A549 (cell line): ENCODE measurements around the gene LIMCH1. TPM values are rescaled to one million over a fixed set of nuclear protein-coding genes. Genes with fewer than 3 reads are reported as not detected.
A peak's percentile ranks its signal among the peaks of the same experiment; 100 is the strongest.

ENCODE experiments used
- ATAC-seq, 2 experiments: fragments of 200-7000 bp in 1 of 2; fragments of >200 bp in 1 of 2; cut with Nextera tagmentation in 1 of 2; cut with Tn5 transposase in 1 of 2; 3 replicates each; pipeline versions ENCODE4 v1.8.0 to v1.9.1; 2018 to 2020; ENCODE audit warnings: mild to moderate bottlenecking in 1 of 2, moderate library complexity in 1 of 2
- CTCF ChIA-PET: fragments of 300-600 bp; sonication (Branson Sonifier 250); formaldehyde crosslinking; extraction: SDS; loops from one replicate; lab custom pipeline; 2021; ENCODE audit warnings: antibody characterized with exemption, inconsistent platforms; lab: Yijun Ruan, JAX
- POLR2A ChIA-PET: fragments of 350-600 bp; formaldehyde crosslinking; extraction: SDS; loops from one replicate; lab custom pipeline; 2021; ENCODE audit warnings: antibody characterized with exemption, inconsistent platforms; lab: Yijun Ruan, JAX
- DNase-seq, 2 experiments: peaks; one replicate each; pipeline versions ENCODE4 v3.0.0 to v3.0.0-alpha.2; 2011 to 2016; ENCODE audit warnings: low read depth in 1 of 2, low spot score in 1 of 2
- FAIRE-seq: peaks from 2 replicates; lab custom pipeline; 2011; peaks lifted over from hg19 to GRCh38; lab: Jason Lieb, UNC
- H3K27ac ChIP-seq, 2 experiments: fragments of >200 bp; sonication (Bioruptor Twin); formaldehyde crosslinking; 3 replicates each; pipeline ENCODE4 v1.5.1; 2016 to 2017
- H3K4me1 ChIP-seq: fragments of >200 bp; sonication (Bioruptor Twin); formaldehyde crosslinking; 3 replicates; pipeline ENCODE4 v1.6.1; 2016
- H3K4me2 ChIP-seq: fragments of >200 bp; sonication (Bioruptor Twin); formaldehyde crosslinking; 3 replicates; pipeline ENCODE4 v1.6.1; 2016
- H3K4me3 ChIP-seq: fragments of >200 bp; sonication (Bioruptor Twin); formaldehyde crosslinking; 3 replicates; pipeline ENCODE4 v1.5.1; 2016
- H3K9me3 ChIP-seq: fragments of >200 bp; sonication (Bioruptor Twin); formaldehyde crosslinking; 3 replicates; pipeline ENCODE4 v1.6.1; 2016
- BHLHE40 ChIP-seq: IDR thresholded peaks from 2 replicates; pipeline ENCODE4 v1.6.1; 2012; ENCODE audit warnings: low read depth, low read length, inconsistent platforms
- EHMT2 ChIP-seq: fragments of 200-600 bp; sonication (generic); IDR thresholded peaks from 2 replicates; pipeline ENCODE4 v1.6.1; 2016; ENCODE audit warnings: antibody characterized with exemption, low read depth, mild to moderate bottlenecking, moderate library complexity
- ESRRA ChIP-seq: fragments of 150-350 bp; IDR thresholded peaks from 2 replicates; pipeline ENCODE4 v1.6.1; 2014; ENCODE audit warnings: mild to moderate bottlenecking, low read length, borderline replicate concordance
- FOXS1 ChIP-seq: fragments of 250-450 bp; sonication (Bioruptor Pico); IDR thresholded peaks from 2 replicates; pipeline ENCODE4 v1.5.0; 2020; ENCODE audit warnings: mild to moderate bottlenecking, moderate library complexity
- GATA3 ChIP-seq: IDR thresholded peaks from 2 replicates; pipeline ENCODE4 v1.6.1; 2012; ENCODE audit warnings: borderline replicate concordance
- HDAC2 ChIP-seq: fragments of 200-600 bp; sonication (generic); IDR thresholded peaks from 2 replicates; pipeline ENCODE4 v1.6.1; 2016
- HEYL ChIP-seq: fragments of 250-450 bp; sonication (Bioruptor Pico); IDR thresholded peaks from 2 replicates; pipeline ENCODE4 v1.8.0; 2021; ENCODE audit warnings: mild to moderate bottlenecking, moderate library complexity
- HMGXB4 ChIP-seq: fragments of 250-450 bp; sonication (Bioruptor Pico); IDR thresholded peaks from 2 replicates; pipeline ENCODE4 v1.5.0; 2021; ENCODE audit warnings: mild to moderate bottlenecking, moderate library complexity, borderline replicate concordance
- HOXA7 ChIP-seq: fragments of 250-450 bp; sonication (Bioruptor Pico); IDR thresholded peaks from 2 replicates; pipeline ENCODE4 v1.5.0; 2020; ENCODE audit warnings: mild to moderate bottlenecking, moderate library complexity
- HOXB5 ChIP-seq: fragments of 250-450 bp; sonication (Bioruptor Pico); IDR thresholded peaks from 2 replicates; pipeline ENCODE4 v1.5.0; 2020; ENCODE audit warnings: mild to moderate bottlenecking, moderate library complexity
- JUNB ChIP-seq: fragments of >200 bp; sonication (Bioruptor Twin); formaldehyde crosslinking; IDR thresholded peaks from 2 replicates; pipeline ENCODE4 v1.6.1; 2016
- MAFK ChIP-seq: fragments of 450-650 bp; IDR thresholded peaks from 2 replicates; pipeline ENCODE4 v1.6.1; 2014; ENCODE audit not compliant: partially characterized antibody
- MYC ChIP-seq: IDR thresholded peaks from 2 replicates; pipeline ENCODE4 v1.6.1; 2012; ENCODE audit warnings: mild to moderate bottlenecking, inconsistent platforms, low read length, improper control_type of control experiment, borderline replicate concordance
- NPAS2 ChIP-seq: fragments of 250-450 bp; sonication (Bioruptor Pico); IDR thresholded peaks from 2 replicates; pipeline ENCODE4 v1.8.0; 2022; ENCODE audit warnings: mild to moderate bottlenecking, moderate library complexity, borderline replicate concordance
- RARB ChIP-seq: fragments of 250-450 bp; sonication (Bioruptor Pico); IDR thresholded peaks from 2 replicates; pipeline ENCODE4 v1.8.0; 2021; ENCODE audit warnings: mild to moderate bottlenecking, moderate library complexity
- TP53 ChIP-seq: fragments of 250-450 bp; sonication (Bioruptor Pico); IDR thresholded peaks from 2 replicates; pipeline ENCODE4 v1.5.0; 2021; ENCODE audit warnings: mild to moderate bottlenecking, moderate library complexity
- ZFP36 ChIP-seq: fragments of 450-650 bp; IDR thresholded peaks from 2 replicates; pipeline ENCODE4 v1.6.1; 2014; ENCODE audit warnings: borderline replicate concordance; ENCODE audit not compliant: partially characterized antibody
- ZNF302 ChIP-seq: fragments of 250-450 bp; sonication (Bioruptor Pico); IDR thresholded peaks from 2 replicates; pipeline ENCODE4 v1.9.0; 2021; ENCODE audit warnings: inconsistent platforms, mild to moderate bottlenecking, moderate library complexity
- WGBS: methylation state at CpG from one replicate; pipeline ENCODE4 v1.1.6; 2017; ENCODE audit errors: missing lambda C conversion rate; 5-methylcytosine and 5-hydroxymethylcytosine counted together
- polyA plus RNA-seq, 4 experiments: library from polyadenylated mRNA; depleted of rRNA in 3 of 4; stranded (reverse); fragments of >200 nt; fragmentation: RNase III in 1 of 4; extraction: RNeasy Plus Mini Kit Qiagen cat#74134 plus additional on column Dnase treatment in 1 of 4; gene quantifications; 2 replicates in 3 of 4; 3 replicates in 1 of 4; pipeline ENCODE4 v1.2.3, GENCODE V29; 2011 to 2017

LIMCH1 gene
- polyA plus RNA-seq, 2 of the 4 experiments (the other 2 are of a cell fraction), result 52.9 to 88.9 TPM

- DNase-seq, result no peak
- no peak overlapping the region for H3K4me2 ChIP-seq
- H3K4me3 ChIP-seq, result no peak overlapping the region
- peaks cover 24% of the 10 kb centered on the region; the same call in 2 of the 3 replicates for H3K4me1 ChIP-seq
- POLR2A ChIA-PET, result no interaction called here
- CTCF ChIA-PET, result no interaction called here
- H3K27ac ChIP-seq, result no peak overlapping the region
- no peak for ATAC-seq
- 93% methylated on average over 3 of the region's 3 CpGs for WGBS
- no peaks in the 10 kb centered on the region for H3K9me3 ChIP-seq
- FAIRE-seq, result no peak
- TF ChIP-seq ESRRA (no peak), ZNF302 (CRISPR knock-in tag) (no peak), NPAS2 (no peak)
These were observed 23.3 kb downstream of the LIMCH1 start for GRCh38 chr4:41561244-41561643.

- no peak for FAIRE-seq
- ChIA-PET CTCF (no interaction called here), POLR2A (no interaction called here)
- H3K4me1 ChIP-seq, result peaks cover 25% of the 10 kb centered on the region; the same call in 2 of the 3 replicates
- 77% methylated on average over 2 of the region's 2 CpGs for WGBS
- no peak overlapping the region for H3K27ac ChIP-seq
- no peak for DNase-seq
- no peaks in the 10 kb centered on the region for H3K9me3 ChIP-seq
- TF ChIP-seq TP53 (no peak), RARB (CRISPR knock-in tag) (no peak), GATA3 (no peak), BHLHE40 (no peak), HMGXB4 (CRISPR knock-in tag) (no peak), FOXS1 (CRISPR knock-in tag) (no peak), MYC (no peak), HDAC2 (no peak)
- H3K4me3 ChIP-seq, result no peak overlapping the region
- H3K4me2 ChIP-seq, result no peak overlapping the region
- no peak for ATAC-seq
These were observed 29.2 kb downstream of the LIMCH1 start for GRCh38 chr4:41567186-41567585.

- no peak for ATAC-seq
- TF ChIP-seq HOXB5 (CRISPR knock-in tag) (no peak), RARB (CRISPR knock-in tag) (no peak), EHMT2 (no peak), ZFP36 (no peak), NPAS2 (no peak)
- Histone ChIP-seq H3K27ac (no peak overlapping the region), H3K9me3 (no peaks in the 10 kb centered on the region), H3K4me1 (peaks cover 32% of the 10 kb centered on the region; the same call in 2 of the 3 replicates), H3K4me3 (no peak overlapping the region), H3K4me2 (no peak overlapping the region)
- ChIA-PET CTCF (no interaction called here), POLR2A (no interaction called here)
- no peak for DNase-seq
- no peak for FAIRE-seq
- WGBS, result 81% methylated on average over 5 of the region's 5 CpGs
These were observed 30.4 kb downstream of the LIMCH1 start for GRCh38 chr4:41568363-41568762.

- TF ChIP-seq BHLHE40 (no peak), JUNB (no peak), MAFK (peak; percentile 7)
- no peak for FAIRE-seq
- Histone ChIP-seq H3K4me2 (no peak overlapping the region), H3K27ac (no peak overlapping the region), H3K4me1 (peaks cover 46% of the 10 kb centered on the region), H3K9me3 (no peaks in the 10 kb centered on the region), H3K4me3 (no peak overlapping the region)
- peak in 1 of 2 experiments; percentile 4 for DNase-seq
- ChIA-PET POLR2A (no interaction called here), CTCF (no interaction called here)
- ATAC-seq, result no peak
- 64% methylated on average over 4 of the region's 4 CpGs for WGBS
These were observed 32.0 kb downstream of the LIMCH1 start for GRCh38 chr4:41569961-41570360.

- ATAC-seq (no peak), DNase-seq (no peak), FAIRE-seq (no peak)
- TF ChIP-seq HOXA7 (CRISPR knock-in tag) (no peak), HEYL (CRISPR knock-in tag) (no peak)
- H3K27ac ChIP-seq, result peak overlapping the region in 1 of 2 experiments; percentile 16; a peak in 1 of 6 replicates
- CTCF ChIA-PET, result no interaction called here
- H3K9me3 ChIP-seq, result no peaks in the 10 kb centered on the region
- WGBS, result 43% methylated on average over 1 of the region's 1 CpG
- peaks cover 55% of the 10 kb centered on the region for H3K4me1 ChIP-seq
- POLR2A ChIA-PET, result no interaction called here
- H3K4me2 ChIP-seq, result no peak overlapping the region
- H3K4me3 ChIP-seq, result no peak overlapping the region
These were observed 33.5 kb downstream of the LIMCH1 start for GRCh38 chr4:41571422-41571821.
